ENCODE data around the gene MTOR.

The MTOR gene

DNA sequence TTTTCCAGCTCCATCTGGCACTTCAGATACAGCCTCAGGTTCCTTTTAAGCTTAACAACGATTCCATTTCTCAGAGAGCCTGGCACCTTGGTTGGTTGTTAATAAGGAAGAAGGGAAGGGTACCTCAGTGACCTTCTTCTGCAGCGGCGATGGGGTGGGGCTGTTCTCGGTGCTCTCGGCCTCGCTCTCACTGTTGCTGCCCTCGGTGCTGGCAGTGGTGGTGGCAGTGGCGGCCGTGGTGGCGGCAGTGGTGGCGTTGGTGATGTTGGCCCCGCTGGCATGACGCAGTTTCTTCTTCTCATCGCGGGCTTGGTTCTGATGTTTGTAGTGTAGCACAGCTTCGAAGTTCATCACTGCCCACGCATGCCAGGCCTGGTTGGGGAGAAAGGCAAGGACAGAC, 131.9 kb downstream of the MTOR start:
- Histone ChIP-seq H3K27me3 (no peaks in the 10 kb centered on the region), H3K27ac (no peak overlapping the region), H3K4me3 (no peak overlapping the region), H3K9me3 (no peaks in the 10 kb centered on the region), H3K36me3 (peaks cover 71 to 89% (median 88%) of the 10 kb centered on the region in 3 donors), H3K4me1 (peaks cover 0 to 4% (median 0%) of the 10 kb centered on the region in 4 donors)
- no peak for DNase-seq
- intact Hi-C loops (cut with DNase I; ENCODE audit: low total_unique reads), result no loop called here
- TF ChIP-seq, protein P1, sequence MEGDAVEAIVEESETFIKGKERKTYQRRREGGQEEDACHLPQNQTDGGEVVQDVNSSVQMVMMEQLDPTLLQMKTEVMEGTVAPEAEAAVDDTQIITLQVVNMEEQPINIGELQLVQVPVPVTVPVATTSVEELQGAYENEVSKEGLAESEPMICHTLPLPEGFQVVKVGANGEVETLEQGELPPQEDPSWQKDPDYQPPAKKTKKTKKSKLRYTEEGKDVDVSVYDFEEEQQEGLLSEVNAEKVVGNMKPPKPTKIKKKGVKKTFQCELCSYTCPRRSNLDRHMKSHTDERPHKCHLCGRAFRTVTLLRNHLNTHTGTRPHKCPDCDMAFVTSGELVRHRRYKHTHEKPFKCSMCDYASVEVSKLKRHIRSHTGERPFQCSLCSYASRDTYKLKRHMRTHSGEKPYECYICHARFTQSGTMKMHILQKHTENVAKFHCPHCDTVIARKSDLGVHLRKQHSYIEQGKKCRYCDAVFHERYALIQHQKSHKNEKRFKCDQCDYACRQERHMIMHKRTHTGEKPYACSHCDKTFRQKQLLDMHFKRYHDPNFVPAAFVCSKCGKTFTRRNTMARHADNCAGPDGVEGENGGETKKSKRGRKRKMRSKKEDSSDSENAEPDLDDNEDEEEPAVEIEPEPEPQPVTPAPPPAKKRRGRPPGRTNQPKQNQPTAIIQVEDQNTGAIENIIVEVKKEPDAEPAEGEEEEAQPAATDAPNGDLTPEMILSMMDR (IDR thresholded peaks at IDR 0.05), result no peak

DNA sequence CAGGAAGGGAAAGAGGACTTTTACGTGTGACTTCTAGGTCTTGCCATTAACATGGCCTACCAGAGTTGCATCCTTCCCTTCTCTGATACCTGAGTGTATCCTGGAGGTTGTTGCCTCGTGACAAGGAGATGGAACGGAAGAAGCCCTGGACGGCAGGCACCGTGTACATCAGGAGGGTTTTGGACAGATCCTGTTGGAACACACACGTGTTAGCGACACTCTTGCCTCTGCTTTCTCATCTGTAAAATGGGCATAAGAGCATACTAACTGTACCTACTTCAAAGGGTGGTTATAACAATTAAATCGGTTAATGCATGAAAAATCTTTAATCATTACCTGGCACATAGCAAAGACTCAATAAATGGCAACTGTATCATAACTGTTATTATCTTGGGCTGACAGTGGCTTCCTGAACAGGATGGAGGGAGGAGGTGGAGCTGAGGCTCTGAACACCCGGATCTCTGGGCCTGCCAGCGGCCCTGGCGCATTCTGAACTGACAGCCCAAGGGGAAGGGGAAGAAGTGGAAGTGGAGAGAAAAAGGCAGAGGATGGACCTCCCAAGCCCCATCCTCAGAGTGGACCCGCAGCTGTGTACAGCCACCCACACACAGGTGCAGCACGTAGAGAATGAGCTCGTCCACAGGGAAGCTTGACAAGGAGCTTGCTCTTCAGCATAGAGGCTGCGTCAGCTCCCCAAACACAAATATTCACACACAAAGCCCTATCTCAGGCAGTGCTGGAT, 132.5 kb downstream of the MTOR start:
- intact Hi-C loops (cut with DNase I; ENCODE audit: low total_unique reads), result no loop called here
- no peak for DNase-seq

DNA sequence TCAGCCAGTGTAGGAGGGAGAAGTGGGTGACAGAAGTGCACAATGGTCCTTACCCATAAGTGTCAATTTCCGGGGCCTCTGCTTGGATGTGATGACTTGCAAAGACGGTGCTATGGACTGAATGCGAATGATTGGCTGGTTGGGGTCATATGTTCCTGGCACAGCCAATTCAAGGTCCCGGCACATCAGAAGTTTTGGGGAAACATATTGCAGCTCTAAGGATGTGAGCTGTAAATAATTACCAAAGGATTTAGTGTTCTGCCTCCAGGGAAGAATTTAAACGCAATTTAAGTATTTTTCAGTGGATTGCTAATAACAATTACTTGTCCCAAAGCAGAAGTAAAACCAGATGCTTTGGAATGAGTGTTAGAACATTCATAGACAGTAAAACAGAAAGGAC, 135.8 kb downstream of the MTOR start:
- TF ChIP-seq, protein P1 (IDR thresholded peaks at IDR 0.05), result no peak
- no peaks in the 10 kb centered on the region for H3K9me3 ChIP-seq
- H3K27me3 ChIP-seq, result no peaks in the 10 kb centered on the region
- peaks cover 85 to 100% (median 95%) of the 10 kb centered on the region in 3 donors for H3K36me3 ChIP-seq
- no peaks in the 10 kb centered on the region for H3K4me1 ChIP-seq
- intact Hi-C loops (cut with DNase I; ENCODE audit: low total_unique reads), result no loop called here
- H3K4me3 ChIP-seq, result no peak overlapping the region
- H3K27ac ChIP-seq, result no peak overlapping the region
- DNase-seq, result no peak

More for the DNA sequence above, 132.5 kb downstream of the MTOR start:
- Histone ChIP-seq H3K36me3 (peaks cover 76 to 95% (median 94%) of the 10 kb centered on the region in 3 donors), H3K9me3 (no peaks in the 10 kb centered on the region), H3K27me3 (no peaks in the 10 kb centered on the region), H3K27ac (no peak overlapping the region), H3K4me3 (no peak overlapping the region), H3K4me1 (peaks cover 0 to under 1% (median 0%) of the 10 kb centered on the region in 4 donors)
- TF ChIP-seq, protein P1 (IDR thresholded peaks at IDR 0.05), result no peak

DNA sequence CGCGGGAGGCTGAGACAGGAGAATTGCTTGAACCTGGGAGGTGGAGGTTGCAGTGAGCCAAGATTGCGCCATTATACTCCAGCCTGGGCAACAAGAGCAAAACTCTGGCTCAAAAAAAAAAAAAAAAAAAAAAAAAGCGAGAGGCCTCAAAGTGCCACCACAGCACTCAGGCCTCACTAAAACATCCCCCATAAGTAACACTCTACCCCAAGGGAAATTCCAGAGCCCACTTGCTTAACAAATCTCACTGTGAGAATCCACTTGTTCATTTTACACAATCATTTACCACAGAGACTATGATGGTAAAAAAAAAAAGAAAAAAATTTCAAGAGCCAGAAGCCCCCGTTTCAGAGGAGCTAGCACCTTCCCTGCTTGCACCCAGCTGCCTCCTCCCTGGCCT, 136.4 kb downstream of the MTOR start:
- DNase-seq, result no peak
- Histone ChIP-seq H3K4me1 (no peaks in the 10 kb centered on the region), H3K9me3 (no peaks in the 10 kb centered on the region), H3K36me3 (peaks cover 86 to 100% (median 95%) of the 10 kb centered on the region in 3 donors), H3K27me3 (no peaks in the 10 kb centered on the region), H3K27ac (no peak overlapping the region), H3K4me3 (no peak overlapping the region)
- intact Hi-C loops (cut with DNase I; ENCODE audit: low total_unique reads), result no loop called here
- TF ChIP-seq, protein P1 (IDR thresholded peaks at IDR 0.05), result no peak

DNA sequence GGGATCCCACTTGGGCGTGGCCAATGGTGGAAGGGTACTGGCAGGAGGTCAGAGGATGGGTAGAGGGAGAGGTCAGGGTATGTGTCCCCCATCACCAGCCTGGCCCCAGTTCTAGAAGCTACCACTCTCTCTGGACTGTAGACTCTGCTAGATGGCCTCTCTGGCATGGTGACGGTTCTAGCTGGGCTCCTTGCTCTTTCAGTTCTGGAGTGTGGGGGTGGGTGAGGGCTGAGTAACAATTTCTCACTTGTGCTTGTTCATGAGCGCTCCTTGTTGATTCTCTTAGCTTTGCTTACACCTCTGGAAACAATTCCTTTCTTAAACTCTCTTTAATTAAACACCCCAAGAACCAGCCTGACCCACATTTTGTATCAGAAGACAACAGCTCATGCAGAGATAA, 137.4 kb downstream of the MTOR start:
- no peak for DNase-seq
- Histone ChIP-seq H3K4me1 (no peaks in the 10 kb centered on the region), H3K27me3 (no peaks in the 10 kb centered on the region), H3K4me3 (no peak overlapping the region), H3K36me3 (peaks cover 78 to 100% (median 86%) of the 10 kb centered on the region in 3 donors), H3K27ac (no peak overlapping the region), H3K9me3 (no peaks in the 10 kb centered on the region)
- TF ChIP-seq, protein P1 (IDR thresholded peaks at IDR 0.05), result no peak
- intact Hi-C loops (cut with DNase I; ENCODE audit: low total_unique reads), result no loop called here
